OCI-LY3 (cell line): ENCODE measurements around the gene CBLN2.

ENCODE experiments used
- H2AFZ ChIP-seq: fragments of 200-600, 300-600 bp; shearing (Covaris generic); 2 replicates; pipeline ENCODE4 v1.6.0; 2014; ENCODE audit warnings: antibody characterized with exemption, low read depth, low read length
- H3K27ac ChIP-seq: fragments of 200-600, 300-600 bp; sonication (generic); 2 replicates; pipeline ENCODE4 v1.5.1; 2014; ENCODE audit warnings: mild to moderate bottlenecking, low read length, moderate library complexity, mixed read lengths
- H3K27me3 ChIP-seq: fragments of 200-600, 300-600 bp; sonication (generic); 2 replicates; pipeline ENCODE4 v1.6.1; 2014; ENCODE audit warnings: low read depth, low read length, mixed read lengths
- H3K36me3 ChIP-seq: fragments of 200-600, 300-600 bp; sonication (generic); replicated peaks from 2 replicates; pipeline ENCODE3; 2014; ENCODE audit warnings: low read depth, low read length, mixed read lengths
- H3K4me1 ChIP-seq: fragments of 300-600, 200-600 bp; sonication (generic); 2 replicates; pipeline ENCODE4 v1.6.1; 2014; ENCODE audit warnings: low read length, mixed read lengths
- H3K4me2 ChIP-seq: fragments of 200-600, 300-600 bp; sonication (generic); 2 replicates; pipeline ENCODE4 v1.6.1; 2014; ENCODE audit warnings: low read length, mixed read lengths
- H3K4me3 ChIP-seq: fragments of 300-600, 200-600 bp; sonication (generic); 2 replicates; pipeline ENCODE4 v1.5.1; 2014; ENCODE audit warnings: antibody characterized with exemption, mild to moderate bottlenecking, low read length, moderate library complexity
- H3K79me2 ChIP-seq: fragments of 300-600, 200-600 bp; shearing (Covaris generic); 2 replicates; pipeline ENCODE4 v1.6.1; 2014; ENCODE audit warnings: mild to moderate bottlenecking, low read length, mixed read lengths
- H3K9ac ChIP-seq: fragments of 300-600, 200-600 bp; shearing (Covaris generic); 2 replicates; pipeline ENCODE4 v1.6.0; 2014; ENCODE audit warnings: mild to moderate bottlenecking, low read length, moderate library complexity
- H3K9me3 ChIP-seq: fragments of 200-600, 300-600 bp; shearing (Covaris generic); 2 replicates; pipeline ENCODE4 v1.6.1; 2014; ENCODE audit warnings: low read length, mixed read lengths; ENCODE audit not compliant: insufficient read depth
- H4K20me1 ChIP-seq: fragments of 200-600, 300-600 bp; sonication (generic); 2 replicates; pipeline ENCODE4 v1.6.1; 2016; ENCODE audit warnings: low read length, mixed read lengths; ENCODE audit not compliant: insufficient read depth
- EZH2phosphoT487 ChIP-seq: fragments of 200-600 bp; shearing (Covaris generic); IDR thresholded peaks from 2 replicates; pipeline ENCODE4 v1.6.1; 2018; ENCODE audit warnings: antibody characterized with exemption, mixed run types, low read depth
- TF ChIP-seq, protein P1 (sequence below): fragments of 200-600, 300-600 bp; sonication (generic); IDR thresholded peaks from 2 replicates; pipeline ENCODE4 v1.5.1; 2014; ENCODE audit warnings: antibody characterized with exemption, low read length, low read depth

The CBLN2 gene

DNA sequence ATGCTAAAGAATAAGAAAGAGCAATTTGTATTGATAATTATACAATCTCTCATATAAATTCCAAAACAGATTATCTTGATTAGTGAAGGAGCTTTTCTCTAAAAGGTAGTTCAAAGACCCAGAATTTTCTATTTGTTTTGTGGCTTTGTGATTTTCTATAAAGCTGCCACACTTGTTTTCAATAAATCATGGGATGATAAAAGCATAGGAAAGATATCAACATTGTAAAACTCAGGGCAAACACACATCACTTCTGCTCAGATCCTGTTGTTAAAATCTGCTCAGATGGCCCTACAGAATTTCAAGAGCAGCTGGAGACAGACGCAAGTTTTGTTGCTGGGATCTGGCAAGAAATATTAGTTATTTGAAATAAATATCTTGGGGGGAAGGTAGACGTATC lies 28.8 kb upstream of the CBLN2 start:
- Histone ChIP-seq H3K4me2 (no peak overlapping the region), H3K79me2 (no peaks in the 10 kb centered on the region), H4K20me1 (no peaks in the 10 kb centered on the region)

DNA sequence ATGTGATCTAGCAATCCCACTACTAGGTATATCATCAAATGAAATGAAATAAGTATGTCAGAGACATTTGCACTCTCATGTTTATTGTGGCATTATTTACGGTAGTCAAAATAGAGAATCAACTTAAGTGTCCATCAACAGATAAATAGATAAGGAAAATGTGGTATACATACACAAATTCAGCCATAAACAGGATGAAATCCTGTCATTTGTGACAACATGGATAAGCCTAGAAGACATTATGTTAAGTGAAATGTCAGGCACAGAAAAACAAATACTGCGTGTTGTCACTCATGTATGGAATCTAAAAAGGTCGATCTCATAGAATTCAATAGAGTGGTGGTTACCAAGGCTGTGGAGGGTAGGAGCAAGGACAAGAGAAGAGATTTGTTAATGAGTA lies 22.1 kb upstream of the CBLN2 start:
- no peaks in the 10 kb centered on the region for H3K79me2 ChIP-seq
- H3K4me3 ChIP-seq = no peak overlapping the region
- peaks cover 13% of the 10 kb centered on the region for H3K9me3 ChIP-seq
- H3K9ac ChIP-seq = no peak overlapping the region
- H3K36me3 ChIP-seq = no peaks in the 10 kb centered on the region
- H4K20me1 ChIP-seq = no peaks in the 10 kb centered on the region
- no peak for TF ChIP-seq EZH2phosphoT487
- TF ChIP-seq, protein P1, sequence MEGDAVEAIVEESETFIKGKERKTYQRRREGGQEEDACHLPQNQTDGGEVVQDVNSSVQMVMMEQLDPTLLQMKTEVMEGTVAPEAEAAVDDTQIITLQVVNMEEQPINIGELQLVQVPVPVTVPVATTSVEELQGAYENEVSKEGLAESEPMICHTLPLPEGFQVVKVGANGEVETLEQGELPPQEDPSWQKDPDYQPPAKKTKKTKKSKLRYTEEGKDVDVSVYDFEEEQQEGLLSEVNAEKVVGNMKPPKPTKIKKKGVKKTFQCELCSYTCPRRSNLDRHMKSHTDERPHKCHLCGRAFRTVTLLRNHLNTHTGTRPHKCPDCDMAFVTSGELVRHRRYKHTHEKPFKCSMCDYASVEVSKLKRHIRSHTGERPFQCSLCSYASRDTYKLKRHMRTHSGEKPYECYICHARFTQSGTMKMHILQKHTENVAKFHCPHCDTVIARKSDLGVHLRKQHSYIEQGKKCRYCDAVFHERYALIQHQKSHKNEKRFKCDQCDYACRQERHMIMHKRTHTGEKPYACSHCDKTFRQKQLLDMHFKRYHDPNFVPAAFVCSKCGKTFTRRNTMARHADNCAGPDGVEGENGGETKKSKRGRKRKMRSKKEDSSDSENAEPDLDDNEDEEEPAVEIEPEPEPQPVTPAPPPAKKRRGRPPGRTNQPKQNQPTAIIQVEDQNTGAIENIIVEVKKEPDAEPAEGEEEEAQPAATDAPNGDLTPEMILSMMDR = no peak
- no peaks in the 10 kb centered on the region for H3K4me1 ChIP-seq
- H3K27me3 ChIP-seq = no peaks in the 10 kb centered on the region
- no peak overlapping the region for H2AFZ ChIP-seq
- no peak overlapping the region for H3K27ac ChIP-seq
- H3K4me2 ChIP-seq = no peak overlapping the region

More for the DNA sequence above, 28.8 kb upstream of the CBLN2 start:
- H3K4me1 ChIP-seq = no peaks in the 10 kb centered on the region
- H2AFZ ChIP-seq = no peak overlapping the region
- TF ChIP-seq EZH2phosphoT487 = no peak
- TF ChIP-seq, protein P1 = no peak
- H3K27me3 ChIP-seq = no peaks in the 10 kb centered on the region
- no peak overlapping the region for H3K9ac ChIP-seq
- no peaks in the 10 kb centered on the region for H3K9me3 ChIP-seq
- H3K27ac ChIP-seq = no peak overlapping the region
- H3K4me3 ChIP-seq = no peak overlapping the region
- no peaks in the 10 kb centered on the region for H3K36me3 ChIP-seq

DNA sequence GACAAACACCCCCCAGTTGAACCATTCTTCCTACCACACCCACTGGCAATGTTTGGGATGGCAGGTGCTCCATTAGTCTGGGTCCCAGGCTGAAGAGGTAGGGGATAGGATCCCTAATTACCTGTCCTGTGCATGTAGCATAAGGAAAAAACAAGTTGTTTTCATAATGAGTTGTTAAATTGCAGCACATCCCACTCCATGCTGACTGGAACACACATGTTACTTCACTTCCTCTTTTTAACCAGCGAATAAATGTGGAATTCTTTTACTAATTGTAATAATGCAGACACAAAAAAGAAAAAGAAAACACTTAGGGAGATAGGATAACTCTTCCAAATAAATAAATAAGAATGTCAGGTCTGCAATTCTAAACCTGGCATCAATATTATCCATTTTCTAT lies 11.8 kb upstream of the CBLN2 start:
- H3K27me3 ChIP-seq = no peaks in the 10 kb centered on the region
- no peak overlapping the region for H3K27ac ChIP-seq
- no peak overlapping the region for H2AFZ ChIP-seq
- H3K4me1 ChIP-seq = peaks cover 15% of the 10 kb centered on the region
- no peaks in the 10 kb centered on the region for H4K20me1 ChIP-seq
- TF ChIP-seq, protein P1 = no peak
- no peak for TF ChIP-seq EZH2phosphoT487
- no peak overlapping the region for H3K9ac ChIP-seq
- no peak overlapping the region for H3K4me2 ChIP-seq
- no peak overlapping the region for H3K4me3 ChIP-seq
- H3K36me3 ChIP-seq = no peaks in the 10 kb centered on the region
- no peaks in the 10 kb centered on the region for H3K79me2 ChIP-seq
- no peaks in the 10 kb centered on the region for H3K9me3 ChIP-seq

DNA sequence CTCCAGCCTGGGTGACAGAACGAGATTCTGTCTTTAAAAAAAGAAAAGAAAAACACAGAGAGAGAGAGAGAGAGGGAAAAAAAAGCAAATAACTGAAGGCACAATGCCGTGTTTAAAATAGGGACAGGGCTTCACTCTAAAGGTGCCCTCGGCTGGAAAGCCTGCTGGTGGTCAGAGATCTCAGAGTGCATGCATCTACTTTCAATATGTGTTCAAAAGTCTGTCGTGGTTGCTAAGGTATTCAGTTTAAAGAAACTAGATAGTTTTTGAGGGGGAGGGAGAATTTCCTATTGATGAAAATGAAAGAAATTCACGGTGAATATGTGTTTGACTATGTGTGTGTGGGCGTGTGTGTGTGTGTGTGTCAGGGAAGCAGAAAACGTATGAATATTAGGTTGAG lies 11.0 kb upstream of the CBLN2 start:
- peaks cover 15% of the 10 kb centered on the region for H3K4me1 ChIP-seq
- H2AFZ ChIP-seq = peak overlapping the region; percentile 79
- no peaks in the 10 kb centered on the region for H3K9me3 ChIP-seq
- H3K36me3 ChIP-seq = no peaks in the 10 kb centered on the region
- H3K4me3 ChIP-seq = peak overlapping the region; percentile 52
- no peaks in the 10 kb centered on the region for H3K27me3 ChIP-seq
- H3K4me2 ChIP-seq = peak overlapping the region; percentile 69
- no peaks in the 10 kb centered on the region for H4K20me1 ChIP-seq
- 0 out of 2 replicates have a peak overlapping the region, but pooled peaks have one; percentile 9 for H3K9ac ChIP-seq
- TF ChIP-seq EZH2phosphoT487 = no peak
- TF ChIP-seq, protein P1 = no peak
- no peak overlapping the region for H3K27ac ChIP-seq
- H3K79me2 ChIP-seq = no peaks in the 10 kb centered on the region
